GM12864 (cell line): ENCODE results near the gene EI24.

Source experiments
- DNase-seq: peaks from one replicate; pipeline ENCODE4 v3.0.0-alpha.2; 2011; ENCODE audit warnings: low read depth
- H3K4me3 ChIP-seq: 2 replicates; pipeline ENCODE4 v1.5.1; 2011; ENCODE audit warnings: mild to moderate bottlenecking, low read depth, low read length, control low read depth
- TF ChIP-seq, protein P1 (sequence below): IDR thresholded peaks from 2 replicates; pipeline ENCODE4 v1.5.1; 2011; ENCODE audit warnings: low read depth, mild to moderate bottlenecking, moderate library complexity, low read length, control low read depth, inconsistent platforms; ENCODE audit errors: missing control alignments

EI24 gene

DNA sequence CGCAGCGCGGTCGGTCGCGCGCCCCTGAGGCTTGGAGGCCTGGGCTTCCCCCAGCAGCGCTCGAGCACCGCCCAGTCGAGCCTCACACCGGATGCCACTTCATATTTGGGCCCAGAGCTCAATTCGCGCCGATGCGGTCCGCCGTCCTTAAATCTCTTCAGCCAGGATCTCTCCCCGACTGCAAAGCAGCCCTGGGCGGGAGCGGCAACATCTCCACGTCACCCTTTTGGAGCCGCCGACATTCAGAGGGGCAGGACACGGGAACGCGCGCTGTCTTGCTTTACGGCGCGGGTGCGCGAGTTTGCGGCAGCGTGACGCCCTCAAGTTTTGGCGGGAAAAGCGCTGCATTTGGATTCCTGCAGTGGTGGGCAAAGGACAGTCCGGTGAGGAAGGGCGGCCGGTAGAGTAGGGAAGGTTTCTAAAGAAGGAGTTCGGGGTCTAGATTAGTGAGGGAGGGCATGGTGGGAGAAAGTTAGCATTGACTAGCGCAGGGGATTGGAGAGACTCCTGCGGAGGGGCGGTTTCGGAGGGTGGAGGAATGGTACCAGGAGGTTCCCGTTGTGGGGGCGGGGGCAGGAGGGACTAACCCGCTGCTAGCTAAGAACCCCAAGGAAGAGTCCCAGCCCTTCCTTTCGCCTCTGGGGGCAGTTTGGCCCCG is 56.5 kb downstream of the EI24 start:
- TF ChIP-seq, protein P1, sequence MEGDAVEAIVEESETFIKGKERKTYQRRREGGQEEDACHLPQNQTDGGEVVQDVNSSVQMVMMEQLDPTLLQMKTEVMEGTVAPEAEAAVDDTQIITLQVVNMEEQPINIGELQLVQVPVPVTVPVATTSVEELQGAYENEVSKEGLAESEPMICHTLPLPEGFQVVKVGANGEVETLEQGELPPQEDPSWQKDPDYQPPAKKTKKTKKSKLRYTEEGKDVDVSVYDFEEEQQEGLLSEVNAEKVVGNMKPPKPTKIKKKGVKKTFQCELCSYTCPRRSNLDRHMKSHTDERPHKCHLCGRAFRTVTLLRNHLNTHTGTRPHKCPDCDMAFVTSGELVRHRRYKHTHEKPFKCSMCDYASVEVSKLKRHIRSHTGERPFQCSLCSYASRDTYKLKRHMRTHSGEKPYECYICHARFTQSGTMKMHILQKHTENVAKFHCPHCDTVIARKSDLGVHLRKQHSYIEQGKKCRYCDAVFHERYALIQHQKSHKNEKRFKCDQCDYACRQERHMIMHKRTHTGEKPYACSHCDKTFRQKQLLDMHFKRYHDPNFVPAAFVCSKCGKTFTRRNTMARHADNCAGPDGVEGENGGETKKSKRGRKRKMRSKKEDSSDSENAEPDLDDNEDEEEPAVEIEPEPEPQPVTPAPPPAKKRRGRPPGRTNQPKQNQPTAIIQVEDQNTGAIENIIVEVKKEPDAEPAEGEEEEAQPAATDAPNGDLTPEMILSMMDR, result no peak
- H3K4me3 ChIP-seq, result peak overlapping the region; percentile 92
- DNase-seq, result peak; percentile 70

DNA sequence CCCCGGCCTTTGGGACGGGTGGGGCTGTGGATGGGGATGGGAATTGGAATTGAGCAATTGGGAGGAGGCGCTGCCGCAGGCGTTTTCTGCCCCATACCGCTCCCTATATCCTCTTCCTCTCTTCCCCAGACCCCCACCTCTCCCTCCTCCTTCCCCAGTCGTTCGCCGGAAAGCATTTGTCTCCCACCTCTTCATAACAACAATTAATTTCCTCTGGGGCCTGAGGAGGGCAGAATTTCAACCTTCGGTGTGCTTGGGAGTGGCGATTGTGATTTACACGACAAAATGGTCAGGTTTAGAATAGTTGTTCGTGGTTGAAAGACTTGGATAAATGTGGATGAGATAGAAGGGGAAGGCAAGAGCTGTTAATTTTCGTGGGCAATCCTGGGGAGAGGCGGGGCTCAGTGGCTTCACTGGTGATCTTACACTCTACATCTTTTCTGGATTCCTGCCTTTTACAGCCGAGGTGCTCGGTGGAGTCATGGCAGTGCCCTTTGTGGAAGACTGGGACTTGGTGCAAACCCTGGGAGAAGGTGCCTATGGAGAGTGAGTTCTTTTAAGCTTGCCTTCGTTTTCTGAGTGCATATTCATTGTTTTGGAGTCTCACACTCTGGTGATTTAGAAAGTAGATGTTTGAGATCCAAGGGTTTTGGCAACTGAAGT is 57.1 kb downstream of the EI24 start:
- H3K4me3 ChIP-seq, result peak overlapping the region; percentile 92
- peak; percentile 18 for DNase-seq
- TF ChIP-seq, protein P1, result peak; percentile 40

DNA sequence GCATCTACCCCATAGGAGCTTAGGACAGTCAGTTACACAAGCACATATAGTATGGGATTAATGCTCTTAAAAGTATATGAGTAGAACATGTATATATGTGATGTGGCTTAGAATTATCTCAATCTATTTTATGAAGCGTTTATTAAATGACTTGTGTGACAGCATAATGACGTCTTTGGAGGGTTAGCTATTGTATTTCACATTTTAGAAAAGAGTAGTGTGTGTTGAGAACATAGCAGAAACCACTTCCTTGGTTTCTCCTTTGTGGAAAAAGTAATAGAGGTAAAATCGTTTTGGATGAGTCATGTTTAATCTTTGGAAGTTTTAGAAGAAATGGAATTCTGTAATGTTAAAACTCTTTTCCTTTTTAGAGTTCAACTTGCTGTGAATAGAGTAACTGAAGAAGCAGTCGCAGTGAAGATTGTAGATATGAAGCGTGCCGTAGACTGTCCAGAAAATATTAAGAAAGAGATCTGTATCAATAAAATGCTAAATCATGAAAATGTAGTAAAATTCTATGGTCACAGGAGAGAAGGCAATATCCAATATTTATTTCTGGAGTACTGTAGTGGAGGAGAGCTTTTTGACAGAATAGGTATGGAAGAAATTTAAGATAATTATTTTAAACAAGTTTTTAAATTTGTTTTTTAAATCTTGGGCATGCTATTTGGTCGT is 58.1 kb downstream of the EI24 start:
- no peak for DNase-seq
- TF ChIP-seq, protein P1, result no peak
- peak overlapping the region; percentile 92 for H3K4me3 ChIP-seq
